CD4-positive, CD25-positive, alpha-beta regulatory T cell (primary cell): Measurements from ENCODE around the gene CHERP. TPM values are rescaled to one million over a fixed set of nuclear protein-coding genes. Genes with fewer than 3 reads are reported as not detected.

Experiments
- ATAC-seq, 2 donors: fragments of 150-1000 bp; cut with Tn5 transposase; one replicate each; pipeline ENCODE4 v1.10.0; 2021; ENCODE audit warnings: low read depth in 2 of 2, moderate number of reproducible peaks in 2 of 2, moderate library complexity in 1 of 2
- DNase-seq, 3 donors: peaks; one replicate each; pipeline versions ENCODE4 v3.0.0 to v3.0.0-alpha.2; 2012 to 2022; ENCODE audit warnings: mixed read lengths in 1 of 3
- H3K27ac ChIP-seq: one replicate; pipeline ENCODE4 v1.7.0; 2013; ENCODE audit warnings: mild to moderate bottlenecking, low read length; ENCODE audit not compliant: insufficient read depth, poor library complexity, severe bottlenecking
- H3K27me3 ChIP-seq: one replicate; pipeline ENCODE4 v1.7.0; 2013; ENCODE audit warnings: low read length; ENCODE audit not compliant: control insufficient read depth, insufficient read depth
- H3K36me3 ChIP-seq: one replicate; pipeline ENCODE4 v1.7.0; 2013; ENCODE audit warnings: mild to moderate bottlenecking, low read length, moderate library complexity; ENCODE audit not compliant: control insufficient read depth, insufficient read depth
- H3K4me1 ChIP-seq: 2 replicates; pipeline ENCODE4 v1.7.0; 2013; ENCODE audit warnings: mild to moderate bottlenecking, low read length; ENCODE audit not compliant: insufficient read depth, control insufficient read depth, poor library complexity, severe bottlenecking
- H3K4me3 ChIP-seq: one replicate; pipeline ENCODE4 v1.7.0; 2013; ENCODE audit warnings: low read depth, mild to moderate bottlenecking, low read length, moderate library complexity
- H3K9me3 ChIP-seq, 2 experiments: 1 replicate in 1 of 2; 2 replicates in 1 of 2; pipeline ENCODE4 v1.7.0; 2013; ENCODE audit warnings: low read length in 2 of 2, mild to moderate bottlenecking in 1 of 2, moderate library complexity in 1 of 2; ENCODE audit not compliant: control insufficient read depth in 2 of 2
- H3K27ac Mint-ChIP-seq, 3 donors: one replicate each; pipeline ENCODE4 v1.8.0; 2020 to 2022; ENCODE audit warnings: mild to moderate bottlenecking in 3 of 3, mixed read lengths in 3 of 3, moderate library complexity in 2 of 3
- H3K27me3 Mint-ChIP-seq: one replicate; pipeline ENCODE4 v1.8.0; 2022; ENCODE audit warnings: mild to moderate bottlenecking, mixed read lengths
- H3K36me3 Mint-ChIP-seq: one replicate; pipeline ENCODE4 v1.8.0; 2020; ENCODE audit warnings: mixed read lengths
- H3K4me1 Mint-ChIP-seq, 4 donors: one replicate each; pipeline ENCODE4 v1.8.0; 2020 to 2022; ENCODE audit warnings: mixed read lengths in 4 of 4, mild to moderate bottlenecking in 1 of 4
- H3K4me3 Mint-ChIP-seq, 4 donors: one replicate each; pipeline ENCODE4 v1.8.0; 2020 to 2022; ENCODE audit warnings: mild to moderate bottlenecking in 4 of 4, mixed read lengths in 4 of 4, moderate library complexity in 3 of 4
- H3K9me3 Mint-ChIP-seq, 7 donors: one replicate each; pipeline ENCODE4 v1.8.0; 2020 to 2022; ENCODE audit warnings: mixed read lengths in 7 of 7, mild to moderate bottlenecking in 3 of 7, moderate library complexity in 2 of 7
- polyA plus RNA-seq, 4 donors: library from polyadenylated mRNA; unstranded; fragments of 300-500 nt; fragmentation: Illumina TruSeq; gene quantifications; one replicate each; pipeline ENCODE4 v1.2.3, GENCODE V29; 2021
- total RNA-seq: library from RNA; stranded (reverse); gene quantifications from one replicate; pipeline ENCODE4 v1.2.3, GENCODE V29; 2022

The CHERP gene
- total and polyA plus RNA-seq, 5 donors from 2014 or later: 4.8 to 57.2 (median 9.6) TPM

- Mint-ChIP-seq H3K27ac (peak overlapping the region; percentile 98 to 100 (median 100)), H3K27me3 (no peaks in the 10 kb centered on the region), H3K36me3 (peaks cover 16% of the 10 kb centered on the region), H3K4me1 (peaks cover 0 to 73% (median 33%) of the 10 kb centered on the region in 4 donors), H3K4me3 (peak overlapping the region; percentile 94 to 98 (median 96)), H3K9me3 (peaks cover 0 to 2% (median 0%) of the 10 kb centered on the region in 7 donors)
- peaks cover 31% of the 10 kb centered on the region for H3K36me3 ChIP-seq
- peaks cover 43% of the 10 kb centered on the region for H3K4me1 ChIP-seq
- H3K4me3 ChIP-seq: peak overlapping the region; percentile 72
- peak overlapping the region; percentile 93 for H3K27ac ChIP-seq
- H3K27me3 ChIP-seq: no peaks in the 10 kb centered on the region
- DNase-seq (no peak), ATAC-seq (no peak)
- no peaks in the 10 kb centered on the region for H3K9me3 ChIP-seq
These were observed 31.1 kb upstream of the CHERP start for GRCh38 chr19:16573296-16573695.

DNA sequence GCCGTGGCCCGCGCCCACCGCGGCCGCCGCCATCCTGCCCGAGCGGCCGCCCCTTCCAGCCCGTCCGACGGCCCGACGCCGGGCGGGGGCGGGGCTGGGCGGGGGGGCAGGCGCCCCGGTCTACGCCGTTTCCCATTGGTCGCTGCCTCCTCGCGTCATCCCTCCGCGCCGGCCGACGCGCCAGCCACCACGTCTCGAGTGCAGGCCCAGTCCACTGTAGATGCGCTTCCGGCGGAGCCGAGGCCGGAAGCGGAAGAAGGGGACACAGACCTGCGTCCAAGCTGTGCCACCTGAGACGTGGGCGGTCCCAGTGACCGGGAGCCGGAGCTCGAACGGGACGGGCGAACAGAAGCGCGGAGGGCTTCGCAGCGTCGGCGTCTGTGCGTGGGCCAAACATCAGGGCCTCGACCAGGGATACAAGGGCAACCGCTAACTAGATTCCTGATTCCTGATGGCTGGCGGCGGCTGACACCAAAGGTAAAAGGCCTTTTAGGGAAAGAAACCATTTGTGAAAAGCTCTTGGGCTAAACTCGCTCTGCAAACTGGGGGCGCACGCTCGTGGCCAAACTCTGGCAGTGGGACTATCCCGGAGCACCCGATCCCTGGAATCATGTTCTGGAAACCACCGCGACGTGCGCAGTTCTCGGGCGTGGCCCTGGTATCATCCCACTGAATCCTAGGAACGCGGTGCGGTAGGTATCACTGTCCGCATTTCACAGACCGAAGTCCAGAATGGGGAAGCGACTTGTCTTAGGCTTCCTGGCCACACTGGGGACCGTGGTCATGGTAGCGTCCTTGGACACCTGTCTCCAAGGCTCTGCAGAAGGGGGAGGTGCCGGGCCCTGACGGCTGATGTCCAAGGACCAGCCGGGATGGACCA lies 30.3 kb upstream of the CHERP start, which contains the start of gene SLC35E1:
Gene SLC35E1, minus strand, starts transcription at position 84 of the 880 bp plus-strand sequence. Its CDS starts 51 bp downstream, at position 33.
- H3K27ac ChIP-seq: peak within 1 kb of the TSS; percentile 93
- H3K27ac Mint-ChIP-seq: peak within 1 kb of the TSS; percentile 98 to 100 (median 100)
- H3K27me3 Mint-ChIP-seq: no peaks in the 10 kb centered on the region
- H3K4me3 Mint-ChIP-seq: peak within 1 kb of the TSS; percentile 94 to 98 (median 96)
- peak; percentile 90 to 96 (median 90) for DNase-seq
- H3K4me1 ChIP-seq: peaks cover 50% of the 10 kb centered on the region
- peak within 1 kb of the TSS; percentile 72 for H3K4me3 ChIP-seq
- peaks cover 0 to 1% (median 0%) of the 10 kb centered on the region in 7 donors for H3K9me3 Mint-ChIP-seq
- peaks cover 15% of the 10 kb centered on the region for H3K36me3 Mint-ChIP-seq
- H3K4me1 Mint-ChIP-seq: peaks cover 0 to 79% (median 32%) of the 10 kb centered on the region in 4 donors
- H3K9me3 ChIP-seq: no peaks in the 10 kb centered on the region
- peak; percentile 93 to 94 for ATAC-seq
- peaks cover 24% of the 10 kb centered on the region for H3K36me3 ChIP-seq
- no peaks in the 10 kb centered on the region for H3K27me3 ChIP-seq

DNA sequence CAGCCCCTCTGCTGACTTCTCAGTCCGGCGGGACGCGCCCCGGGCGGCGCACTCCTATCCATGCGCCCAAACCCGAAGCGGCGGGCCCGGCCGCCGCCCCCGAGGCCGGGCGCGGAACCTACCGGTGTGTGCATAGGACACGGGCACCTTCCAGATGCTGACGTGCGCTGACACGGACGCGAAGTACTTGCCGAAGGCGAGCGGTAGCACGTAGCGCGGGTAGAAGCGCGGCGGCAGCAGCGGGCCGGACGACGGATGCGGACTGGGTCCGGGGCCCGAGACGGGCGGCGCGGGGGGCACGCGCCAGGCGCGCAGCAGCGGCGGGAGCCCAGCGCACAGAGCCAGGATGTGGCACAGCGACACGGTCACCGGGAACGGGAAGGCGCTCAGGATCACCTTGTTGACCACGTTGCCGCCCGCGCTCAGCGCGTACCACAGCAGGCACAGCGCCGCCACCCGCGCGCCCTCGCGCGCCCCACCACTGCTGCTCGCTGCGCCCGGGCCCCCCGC lies 29.6 kb upstream of the CHERP start:
- Mint-ChIP-seq H3K4me3 (peak overlapping the region; percentile 80 to 98 (median 84)), H3K4me1 (peaks cover 0 to 81% (median 32%) of the 10 kb centered on the region in 4 donors), H3K27ac (peak overlapping the region in 2 of 3 donors; percentile 90 to 100), H3K27me3 (no peaks in the 10 kb centered on the region), H3K9me3 (no peaks in the 10 kb centered on the region), H3K36me3 (peaks cover 15% of the 10 kb centered on the region)
- peaks cover 57% of the 10 kb centered on the region for H3K4me1 ChIP-seq
- peak overlapping the region; percentile 70 for H3K4me3 ChIP-seq
- DNase-seq: peak in 2 of 3 donors; percentile 57 to 67
- no peaks in the 10 kb centered on the region for H3K9me3 ChIP-seq
- H3K36me3 ChIP-seq: peaks cover 25% of the 10 kb centered on the region
- H3K27ac ChIP-seq: peak overlapping the region; percentile 81
- peak; percentile 21 to 30 for ATAC-seq
- no peaks in the 10 kb centered on the region for H3K27me3 ChIP-seq

DNA sequence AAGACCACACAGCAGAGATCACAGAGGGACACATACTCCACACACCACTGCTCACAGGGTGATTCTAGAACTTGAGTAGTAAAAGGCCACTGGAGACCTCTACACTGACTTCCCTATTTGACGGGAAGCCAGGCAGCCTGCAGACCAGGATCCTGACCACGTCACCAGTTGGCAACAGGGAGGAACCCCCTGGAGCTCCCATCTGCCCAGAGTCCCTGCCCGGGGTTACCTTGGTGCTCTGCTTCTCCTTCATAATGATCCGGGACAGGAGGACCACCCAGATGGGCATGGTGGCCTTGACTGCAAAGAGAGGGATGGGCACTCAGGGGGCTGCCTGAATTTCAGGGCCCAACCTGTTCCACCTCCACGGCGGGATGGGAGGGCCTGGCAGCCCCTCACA lies 29.0 kb upstream of the CHERP start:
- peaks cover 3 to 85% (median 35%) of the 10 kb centered on the region in 4 donors for H3K4me1 Mint-ChIP-seq
- ATAC-seq: no peak
- Histone ChIP-seq H3K36me3 (peaks cover 20% of the 10 kb centered on the region), H3K9me3 (no peaks in the 10 kb centered on the region), H3K4me3 (peak overlapping the region; percentile 70), H3K4me1 (peaks cover 63% of the 10 kb centered on the region), H3K27ac (peak overlapping the region; percentile 81), H3K27me3 (no peaks in the 10 kb centered on the region)
- no peak for DNase-seq
- peaks cover 18% of the 10 kb centered on the region for H3K36me3 Mint-ChIP-seq
- peak overlapping the region; percentile 5 to 98 (median 90) for H3K27ac Mint-ChIP-seq
- H3K27me3 Mint-ChIP-seq: no peaks in the 10 kb centered on the region
- peak overlapping the region; percentile 80 to 86 (median 84) for H3K4me3 Mint-ChIP-seq
- no peaks in the 10 kb centered on the region for H3K9me3 Mint-ChIP-seq

DNA sequence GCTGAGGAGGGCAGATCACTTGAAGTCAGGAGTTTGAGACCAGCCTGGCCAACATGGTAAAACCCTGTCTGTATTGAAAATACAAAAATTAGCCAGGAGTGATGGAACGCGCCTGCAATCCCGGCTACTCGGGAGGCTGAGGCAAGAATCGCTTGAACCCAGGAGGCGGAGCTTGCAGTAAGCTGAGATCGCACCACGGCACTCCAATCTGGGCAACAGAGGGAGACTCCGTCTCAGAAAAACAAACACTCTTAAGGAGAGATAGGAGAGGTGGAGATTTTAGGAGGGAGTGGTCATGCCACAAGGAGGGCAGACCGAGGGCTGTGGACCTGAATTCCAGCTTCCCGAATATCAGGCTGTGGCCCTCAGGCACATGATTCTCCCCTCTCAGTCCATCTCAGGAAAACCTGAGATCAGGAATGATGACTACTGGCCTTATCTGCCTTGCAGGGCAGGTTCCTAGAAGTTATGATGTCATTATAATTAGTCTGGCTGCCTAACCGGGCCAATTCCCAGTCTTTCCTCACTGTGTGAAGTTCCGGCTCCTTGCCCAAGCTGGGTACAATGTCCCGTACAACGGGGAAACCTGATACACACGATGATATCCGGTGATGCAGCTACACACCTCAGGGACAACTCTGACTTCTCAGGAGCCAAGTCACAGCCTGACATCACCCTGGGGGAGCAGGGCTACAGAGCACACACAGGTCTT lies 27.5 kb upstream of the CHERP start:
- Mint-ChIP-seq H3K36me3 (peaks cover 15% of the 10 kb centered on the region), H3K9me3 (no peaks in the 10 kb centered on the region), H3K27ac (peak overlapping the region; percentile 38 to 98 (median 90)), H3K4me1 (peaks cover 6 to 88% (median 34%) of the 10 kb centered on the region in 4 donors), H3K4me3 (peak overlapping the region; percentile 62 to 86 (median 86)), H3K27me3 (no peaks in the 10 kb centered on the region)
- Histone ChIP-seq H3K9me3 (no peaks in the 10 kb centered on the region), H3K27me3 (no peaks in the 10 kb centered on the region), H3K4me1 (peaks cover 66% of the 10 kb centered on the region), H3K4me3 (peak overlapping the region; percentile 26), H3K36me3 (peaks cover 9% of the 10 kb centered on the region), H3K27ac (peak overlapping the region; percentile 29)
- ATAC-seq (no peak), DNase-seq (no peak)

DNA sequence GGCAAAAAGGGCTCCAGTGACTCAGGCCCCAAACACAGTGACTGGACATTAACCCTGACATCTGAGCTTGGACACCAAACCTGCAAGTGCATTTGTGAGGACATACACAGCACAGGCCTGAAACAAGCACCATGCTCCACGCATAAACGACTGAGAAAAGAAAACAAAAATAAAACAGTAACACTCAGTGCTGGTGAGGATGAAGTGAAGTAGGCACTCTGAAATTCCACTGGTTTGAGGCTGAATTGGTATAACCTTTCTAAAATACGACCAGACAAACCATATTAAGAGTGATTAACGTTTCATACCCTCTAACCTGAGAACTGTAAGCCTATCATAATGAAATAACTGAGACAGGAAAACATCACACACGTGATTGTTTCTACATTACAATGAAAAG lies 24.5 kb upstream of the CHERP start:
- Histone ChIP-seq H3K9me3 (no peaks in the 10 kb centered on the region), H3K4me3 (peak overlapping the region; percentile 69), H3K27ac (peak overlapping the region; percentile 92), H3K4me1 (peaks cover 42% of the 10 kb centered on the region), H3K27me3 (no peaks in the 10 kb centered on the region), H3K36me3 (peaks cover 28% of the 10 kb centered on the region)
- Mint-ChIP-seq H3K4me1 (peaks cover 6 to 73% (median 23%) of the 10 kb centered on the region in 4 donors), H3K9me3 (no peaks in the 10 kb centered on the region), H3K36me3 (peaks cover 29% of the 10 kb centered on the region), H3K27me3 (no peaks in the 10 kb centered on the region), H3K4me3 (peak overlapping the region; percentile 85 to 93 (median 88)), H3K27ac (peak overlapping the region; percentile 98 to 100 (median 99))
- ATAC-seq (no peak), DNase-seq (no peak)

DNA sequence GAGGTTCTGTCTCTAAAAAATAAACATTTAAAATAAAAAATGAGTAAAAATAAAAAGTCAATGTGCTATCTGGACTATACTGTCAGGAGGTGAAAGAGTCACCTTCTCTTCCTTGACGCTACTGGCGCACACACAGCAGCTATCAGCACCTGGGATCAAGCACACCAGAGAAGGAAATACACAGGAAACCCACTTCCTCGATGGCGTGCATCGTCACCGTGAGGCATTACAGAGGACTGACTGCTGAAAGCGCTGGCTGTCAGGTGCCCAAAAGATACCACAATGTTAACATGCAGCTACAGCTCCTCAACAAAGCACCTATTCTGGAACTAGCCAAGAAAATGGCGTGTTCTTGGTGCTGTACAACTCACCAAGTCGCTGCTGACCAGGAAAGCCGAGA lies 23.9 kb upstream of the CHERP start:
- DNase-seq (peak; percentile 78 to 96 (median 92)), ATAC-seq (peak; percentile 100)
- H3K27ac ChIP-seq: peak overlapping the region; percentile 92
- H3K4me1 ChIP-seq: peaks cover 37% of the 10 kb centered on the region
- H3K27me3 ChIP-seq: no peaks in the 10 kb centered on the region
- no peaks in the 10 kb centered on the region for H3K27me3 Mint-ChIP-seq
- H3K36me3 ChIP-seq: peaks cover 34% of the 10 kb centered on the region
- no peaks in the 10 kb centered on the region for H3K9me3 Mint-ChIP-seq
- no peaks in the 10 kb centered on the region for H3K9me3 ChIP-seq
- peaks cover 6 to 67% (median 23%) of the 10 kb centered on the region in 4 donors for H3K4me1 Mint-ChIP-seq
- H3K36me3 Mint-ChIP-seq: peaks cover 35% of the 10 kb centered on the region
- peak overlapping the region; percentile 98 to 100 (median 99) for H3K27ac Mint-ChIP-seq
- H3K4me3 ChIP-seq: peak overlapping the region; percentile 69
- peak overlapping the region; percentile 85 to 93 (median 88) for H3K4me3 Mint-ChIP-seq
